ENCODE data around the gene PKD1.
"Not testable (repeated sequence)": the region's sequence is repeated elsewhere in the genome, so short reads cannot be mapped to it uniquely, and the experiment has no call there.

Gene PKD1

DNA sequence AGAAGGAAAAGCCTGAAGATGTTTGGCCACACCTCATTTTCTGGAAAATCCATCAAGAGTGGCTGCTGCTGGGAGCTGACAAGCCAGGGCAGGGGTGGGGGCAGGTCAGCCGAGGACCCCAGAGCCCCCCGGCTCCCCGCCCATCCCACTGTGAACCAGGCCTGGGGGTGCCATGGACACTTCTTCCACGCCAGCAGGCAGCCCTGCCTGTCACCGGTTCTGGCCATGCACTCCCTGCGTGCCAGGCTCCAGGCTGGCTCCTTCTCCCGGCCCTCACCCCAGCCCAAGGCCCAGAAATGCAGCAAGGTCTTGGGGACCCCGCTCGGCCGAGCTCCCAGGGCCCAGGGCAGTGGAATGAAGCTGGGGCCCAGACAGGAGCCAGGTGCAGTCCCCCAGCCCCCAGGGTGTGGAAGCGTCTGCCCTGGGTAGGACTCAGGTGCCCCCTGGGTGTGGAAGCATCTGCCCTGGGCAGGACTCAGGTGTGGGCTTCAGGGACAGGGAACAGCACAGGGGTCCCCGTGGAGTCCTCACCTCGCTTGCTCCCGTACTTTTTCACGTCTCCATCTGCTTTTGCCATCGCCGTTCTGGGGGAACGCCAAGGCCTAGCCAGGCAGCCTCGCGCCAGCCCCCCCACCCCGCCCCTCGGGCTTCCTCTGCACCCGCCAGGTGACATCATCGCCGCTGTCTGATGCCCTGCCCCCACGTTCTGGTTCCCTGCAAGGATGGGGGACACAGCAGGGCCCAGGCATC is 12.6 kb downstream of the PKD1 start:
- not testable (repeated sequence) for DNase-seq

DNA sequence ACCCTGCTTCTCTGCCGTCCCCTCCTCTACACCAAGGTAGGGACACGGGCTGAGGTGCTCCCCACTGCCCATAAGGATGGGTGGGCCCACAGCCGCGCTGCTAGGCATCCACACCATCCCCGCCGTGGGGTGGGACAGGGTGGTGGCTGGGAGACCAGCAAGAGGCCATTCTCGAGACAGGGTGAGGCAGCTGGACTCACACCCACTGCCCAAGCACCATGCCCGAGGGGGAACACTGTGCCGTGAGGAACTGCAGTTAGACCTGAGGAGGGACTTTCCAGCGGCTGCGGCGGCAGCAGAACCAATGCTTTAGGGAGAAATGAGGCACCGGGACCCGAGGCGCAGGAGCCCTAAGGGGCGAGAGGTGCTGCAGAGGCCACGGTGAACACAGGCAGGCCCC is 13.3 kb downstream of the PKD1 start:
- no peak for DNase-seq

DNA sequence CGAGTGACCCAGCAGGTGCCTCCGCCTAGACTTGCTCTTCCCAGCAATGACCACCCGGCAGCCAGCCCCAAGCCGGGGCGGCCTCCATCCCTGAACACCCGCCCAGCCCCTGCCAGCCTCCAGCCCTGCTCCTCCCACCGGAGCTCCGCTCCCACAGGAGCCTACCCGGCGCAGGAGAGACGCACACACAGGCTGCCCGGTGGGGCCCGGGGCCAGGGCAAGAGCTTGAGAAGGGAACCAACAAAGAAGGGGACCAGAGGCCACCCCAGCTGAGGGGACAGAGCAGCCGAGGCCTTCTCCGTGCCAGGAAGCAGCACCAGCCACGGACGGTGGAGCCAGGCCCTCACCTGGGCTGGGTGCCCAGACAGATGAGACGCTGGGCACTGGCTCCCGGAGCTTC is 13.8 kb downstream of the PKD1 start:
- no peak for DNase-seq

DNA sequence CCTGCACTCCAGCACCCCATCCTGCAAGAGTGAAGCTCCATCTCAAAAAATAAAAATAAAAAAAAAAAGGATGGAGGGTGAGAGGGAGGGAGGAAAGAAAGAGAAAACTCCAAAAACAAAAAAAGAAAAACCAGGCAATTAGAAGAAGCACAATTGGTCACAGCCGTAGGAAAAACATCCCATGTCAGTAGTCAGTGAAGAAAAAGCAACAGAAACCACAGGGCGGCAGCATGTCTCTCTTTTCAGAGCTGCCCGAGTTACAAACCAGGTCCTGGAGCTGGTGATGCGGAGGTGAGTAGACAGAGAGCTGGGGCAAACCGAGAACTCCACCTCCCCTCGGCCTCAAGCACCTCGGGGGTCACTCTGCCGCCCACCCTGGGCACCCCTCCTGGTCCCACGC is 14.4 kb downstream of the PKD1 start:
- DNase-seq: not testable (repeated sequence)

DNA sequence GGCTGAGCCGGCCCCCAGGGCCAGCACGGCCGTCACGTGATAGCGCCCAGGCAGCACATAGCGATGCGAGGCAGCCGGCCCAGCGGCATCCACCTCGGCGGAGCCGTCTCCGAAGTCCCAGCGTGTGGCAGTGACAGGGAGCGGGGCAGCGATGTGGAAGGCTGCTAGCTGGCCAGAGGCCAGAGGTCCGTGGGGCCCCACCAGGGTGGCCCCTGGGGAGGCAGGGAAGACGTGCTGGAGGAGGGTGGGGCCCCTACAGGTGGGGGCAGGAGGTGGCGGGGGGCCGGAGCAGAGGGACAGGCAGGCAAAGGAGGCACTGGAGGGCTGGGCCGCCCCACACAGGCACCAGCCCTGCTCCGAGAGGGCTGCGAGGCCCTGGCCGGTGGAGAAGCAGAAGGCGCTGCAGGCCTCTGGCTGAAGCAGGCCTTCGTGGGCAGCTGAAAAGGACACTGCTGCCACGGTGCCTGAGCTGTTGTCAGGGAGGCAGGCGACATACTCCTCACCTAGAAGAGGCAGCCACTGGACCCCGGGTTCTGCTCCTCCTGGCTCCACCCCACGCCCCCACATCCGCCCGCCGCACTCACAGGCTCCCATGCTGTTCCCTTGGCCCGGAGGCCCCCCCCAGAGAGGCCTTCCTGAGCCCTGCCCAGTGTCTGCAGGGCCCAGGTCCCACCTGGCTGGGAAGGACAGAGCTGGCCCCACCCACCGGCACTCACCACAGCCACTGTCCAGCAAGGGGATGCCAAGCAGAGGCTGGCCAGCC is 17.6 kb downstream of the PKD1 start:
- not testable (repeated sequence) for DNase-seq

DNA sequence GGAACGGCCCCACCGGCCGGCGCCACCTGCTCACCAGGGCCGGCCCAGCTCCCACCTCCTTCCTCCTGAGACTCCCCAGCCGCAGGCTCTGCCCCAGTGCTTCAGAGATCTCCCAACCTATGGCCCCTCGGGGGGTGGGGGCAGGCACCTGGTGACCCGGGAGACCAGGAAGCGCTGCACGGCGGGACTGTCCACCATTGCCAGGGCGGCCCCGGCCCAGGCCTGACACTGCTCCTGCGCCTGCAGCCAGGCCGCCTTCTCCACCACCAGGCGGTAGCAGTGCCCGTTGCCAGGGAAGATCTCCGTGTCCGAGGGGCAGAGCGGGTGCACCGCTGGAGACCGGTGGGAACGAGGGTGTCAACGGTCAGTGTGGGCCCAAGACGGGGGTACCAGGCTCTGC is 18.4 kb downstream of the PKD1 start:
- not testable (repeated sequence) for DNase-seq

DNA sequence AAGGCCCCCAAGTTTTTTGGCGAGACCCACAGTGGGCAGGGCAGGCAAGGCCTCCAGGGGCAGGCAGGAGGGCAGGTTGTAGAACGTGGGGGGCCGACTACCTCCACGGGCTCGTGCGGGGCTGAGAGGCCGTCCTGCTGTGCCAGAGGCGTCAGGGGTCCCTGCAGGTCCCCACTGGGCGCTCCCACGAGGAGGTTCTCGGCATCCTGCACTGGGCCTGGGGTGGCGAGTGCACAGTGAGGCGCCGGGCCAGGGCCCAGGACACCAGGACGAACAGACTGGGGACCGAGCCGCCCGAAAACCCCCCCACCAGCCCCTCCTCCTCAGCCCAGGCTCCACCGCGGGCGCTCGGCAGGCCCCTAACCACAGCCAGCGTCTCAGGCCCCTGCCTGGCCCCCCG is 19.3 kb downstream of the PKD1 start:
- DNase-seq: not testable (repeated sequence)

DNA sequence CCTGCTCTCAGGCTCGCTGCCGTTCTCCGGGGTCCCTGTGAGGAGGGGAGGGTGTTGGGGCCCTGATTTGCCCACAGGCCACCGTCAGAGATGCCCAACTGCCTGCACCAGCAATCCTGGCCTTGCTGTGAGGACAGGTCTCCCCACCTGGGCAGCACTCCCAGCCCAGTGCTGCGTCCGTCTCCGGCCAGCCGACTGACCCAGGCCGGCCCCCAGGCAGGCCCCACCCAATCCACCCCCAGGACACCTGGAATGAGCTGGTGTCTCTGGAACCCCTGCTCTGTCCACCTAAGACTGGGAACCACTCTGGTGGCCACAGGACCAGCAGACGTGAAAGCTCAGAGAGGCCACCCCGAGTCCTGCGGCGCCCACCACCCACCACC is 20.1 kb downstream of the PKD1 start:
- no peak for DNase-seq

DNA sequence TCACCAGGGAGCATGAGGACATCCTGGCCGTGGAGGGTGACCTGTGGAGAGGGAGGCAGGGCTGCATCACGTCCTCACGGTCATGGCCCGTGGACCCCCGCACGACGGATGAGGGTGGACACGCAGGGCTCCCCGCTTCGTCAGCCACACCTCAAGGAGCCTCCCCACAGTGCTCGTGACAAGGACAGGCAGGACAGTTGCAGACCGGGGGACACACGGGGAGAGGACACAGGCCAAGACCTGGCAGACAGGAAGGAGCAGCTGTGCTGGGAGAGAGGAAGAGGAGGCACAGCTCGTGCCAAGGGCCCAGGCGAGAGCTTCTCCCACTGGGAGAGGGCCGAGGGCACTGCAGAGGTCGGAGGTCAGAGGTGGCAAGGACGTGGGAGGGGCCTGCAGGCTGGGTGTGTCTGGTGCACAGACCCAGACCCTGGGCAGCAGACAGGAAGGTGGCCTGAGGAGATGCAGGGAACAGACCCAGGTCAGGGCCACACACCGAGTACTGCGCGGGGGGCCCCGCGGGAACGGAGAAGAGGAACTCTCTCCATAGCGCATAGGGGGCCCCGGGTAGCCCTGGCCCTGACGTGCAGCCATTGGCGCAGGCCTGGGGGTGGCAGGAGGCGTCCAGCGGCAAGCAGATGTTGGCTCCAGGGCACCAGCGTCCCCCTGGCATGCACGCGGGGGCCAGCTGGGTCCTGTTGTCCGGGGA is 20.7 kb downstream of the PKD1 start:
- not testable (repeated sequence) for DNase-seq

DNA sequence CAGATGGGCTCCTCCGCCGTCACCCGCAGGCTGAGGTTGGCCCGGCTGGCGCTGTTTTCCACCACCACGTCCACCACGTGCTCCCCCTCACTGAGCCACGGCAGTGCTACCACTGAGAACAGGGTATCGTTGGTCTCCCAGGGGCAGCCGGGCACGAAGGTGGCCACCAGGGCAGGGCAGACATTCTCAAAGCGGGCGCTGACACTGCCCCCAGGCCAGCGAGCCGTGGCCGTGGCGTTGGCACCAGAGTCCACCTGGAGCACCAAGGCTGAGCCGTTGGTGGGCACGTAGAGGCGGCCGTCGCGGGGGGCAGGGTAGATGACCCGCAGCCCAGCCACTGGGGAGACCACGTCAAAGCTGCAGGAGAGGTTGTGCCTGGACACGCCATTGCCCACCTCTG is 21.5 kb downstream of the PKD1 start:
- not testable (repeated sequence) for DNase-seq

DNA sequence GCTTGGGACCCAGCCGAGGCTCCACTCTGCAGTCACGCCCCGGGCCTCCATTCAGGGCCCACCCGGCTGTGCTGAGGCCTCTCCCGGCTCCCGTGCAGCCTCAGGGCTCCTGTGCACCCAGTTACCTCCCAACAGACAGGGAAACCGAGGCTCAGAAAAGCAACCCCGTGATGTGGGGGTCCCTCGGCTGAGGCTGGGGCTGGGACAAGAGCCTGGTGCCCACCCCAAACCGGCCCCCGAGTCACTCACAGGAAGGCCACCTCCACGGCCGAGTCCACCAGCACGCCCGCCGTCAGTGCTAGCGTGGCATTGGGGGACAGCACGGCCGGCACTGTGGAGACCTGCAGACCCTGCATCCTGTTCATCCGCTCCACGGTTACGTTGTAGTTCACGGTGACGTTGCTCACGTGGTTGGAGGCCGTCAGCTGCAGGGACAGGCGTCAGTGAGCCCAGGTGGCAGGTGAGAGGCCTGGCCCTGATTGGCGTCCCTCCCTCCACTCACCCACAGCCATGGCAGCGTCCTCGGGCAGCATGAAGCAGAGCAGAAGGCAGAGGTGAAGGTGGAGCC is 23.1 kb downstream of the PKD1 start:
- not testable (repeated sequence) for DNase-seq

DNA sequence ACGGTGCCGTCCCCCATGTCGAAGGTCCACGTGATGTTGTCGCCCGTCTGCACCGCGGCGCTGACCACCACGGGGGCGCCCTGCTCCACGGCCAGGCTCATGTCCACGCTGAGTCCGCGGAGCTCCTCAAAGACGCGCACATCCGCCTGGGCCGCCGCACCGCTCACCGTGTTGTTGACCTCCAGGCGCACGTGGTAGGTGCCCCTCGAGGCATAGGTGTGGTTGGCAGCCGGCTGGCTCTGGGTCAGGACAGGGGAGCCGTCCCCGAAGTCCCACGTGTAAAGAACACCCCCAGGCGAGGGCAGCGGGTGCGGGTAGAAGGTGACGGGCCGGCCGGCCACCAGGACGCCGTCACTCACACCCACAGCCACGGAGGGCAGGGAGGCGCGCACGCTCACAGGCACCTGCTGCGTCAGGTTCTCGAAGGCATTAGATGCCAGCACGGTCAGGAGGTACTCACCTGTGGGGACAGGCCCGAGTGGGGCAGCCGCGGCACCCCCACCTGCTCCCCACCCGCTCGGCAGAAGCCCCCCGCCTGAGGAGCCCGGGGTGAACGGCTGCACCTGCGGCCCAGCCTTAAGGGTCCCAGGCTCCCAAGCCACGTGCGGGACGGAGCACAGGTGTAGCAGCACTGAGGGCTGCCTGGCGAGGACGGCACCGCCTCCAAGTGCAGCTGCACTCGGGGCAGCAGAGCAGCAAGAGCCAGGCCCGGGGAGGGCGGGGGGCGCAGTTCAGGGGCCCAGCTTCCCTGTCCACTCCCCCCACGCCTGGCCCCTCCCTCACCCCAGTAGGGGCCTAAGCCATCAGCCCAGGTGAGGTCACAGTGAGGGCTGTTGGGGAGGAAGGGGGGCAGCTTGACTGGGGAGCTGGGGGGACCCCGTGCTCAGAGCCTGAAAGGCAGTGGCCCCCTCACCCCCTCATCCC is 24.0 kb downstream of the PKD1 start:
- not testable (repeated sequence) for DNase-seq

DNA sequence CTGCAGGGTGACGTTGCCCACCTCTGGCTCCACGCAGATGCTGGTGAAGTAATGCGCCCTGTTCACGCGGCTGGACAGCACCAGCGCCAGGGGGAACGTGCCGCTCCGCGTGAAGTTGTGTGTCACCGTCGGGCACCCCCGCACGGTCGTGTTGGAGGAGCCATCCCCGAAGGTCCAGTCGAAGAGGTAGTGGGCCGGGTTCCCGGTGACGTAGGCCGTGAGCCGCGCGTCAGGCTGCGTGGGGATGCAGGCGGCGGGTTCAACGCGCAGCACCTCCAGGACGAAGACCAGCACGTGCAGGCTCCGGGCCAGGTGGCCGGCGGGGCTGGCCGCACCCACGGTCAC is 24.7 kb downstream of the PKD1 start:
- DNase-seq: not testable (repeated sequence)

DNA sequence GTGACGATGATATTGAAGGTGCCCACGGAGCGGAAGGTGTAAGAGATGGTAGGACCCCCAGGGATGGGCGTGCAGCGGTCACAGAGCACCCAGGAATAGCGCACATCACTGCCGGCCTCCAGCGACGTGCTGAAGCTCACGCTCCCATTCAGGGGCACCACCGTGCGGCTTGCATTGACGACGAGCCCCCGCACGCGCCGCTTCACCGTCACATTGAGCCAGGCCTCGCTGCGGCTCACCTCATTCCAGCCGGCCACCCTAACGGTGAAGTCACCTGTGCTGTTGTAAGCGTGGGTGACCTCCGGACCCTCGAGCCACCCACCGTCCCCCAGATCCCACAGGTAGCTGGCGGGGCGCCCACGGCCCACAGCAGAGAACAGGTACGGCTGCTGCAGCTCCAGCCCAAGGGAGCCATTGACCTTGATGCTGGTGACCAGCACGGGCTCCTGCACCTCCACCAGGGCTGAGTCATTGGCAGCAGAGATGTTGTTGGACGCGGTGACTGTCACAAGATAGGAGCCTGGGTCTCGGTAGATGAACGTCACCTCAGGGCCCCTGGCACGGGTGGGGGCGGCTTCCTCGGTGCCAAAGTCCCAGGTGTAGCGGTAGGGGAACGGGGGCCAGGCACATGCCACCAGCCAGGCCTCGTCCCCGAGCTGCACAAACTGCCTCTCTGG is 25.2 kb downstream of the PKD1 start:
- not testable (repeated sequence) for DNase-seq

DNA sequence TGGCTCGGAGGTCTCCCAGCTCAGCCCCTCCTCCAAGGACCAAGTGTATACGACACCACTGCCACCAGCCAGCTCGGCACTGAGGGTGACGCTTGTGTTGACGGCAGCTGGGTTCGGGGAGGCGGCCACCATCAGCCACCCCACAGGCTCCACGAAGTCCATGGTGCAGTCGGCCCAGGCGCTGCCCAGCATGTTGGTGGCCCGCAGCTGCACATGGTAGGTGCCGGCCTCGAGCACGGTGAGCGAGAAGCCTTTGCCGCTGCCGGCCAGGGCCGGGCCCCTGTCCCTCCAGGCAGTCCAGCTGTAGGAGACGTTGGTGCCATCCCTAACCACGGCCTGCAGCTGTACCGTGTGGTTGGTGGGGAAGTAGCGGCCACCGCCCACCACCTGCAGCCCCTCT is 25.8 kb downstream of the PKD1 start:
- not testable (repeated sequence) for DNase-seq

DNA sequence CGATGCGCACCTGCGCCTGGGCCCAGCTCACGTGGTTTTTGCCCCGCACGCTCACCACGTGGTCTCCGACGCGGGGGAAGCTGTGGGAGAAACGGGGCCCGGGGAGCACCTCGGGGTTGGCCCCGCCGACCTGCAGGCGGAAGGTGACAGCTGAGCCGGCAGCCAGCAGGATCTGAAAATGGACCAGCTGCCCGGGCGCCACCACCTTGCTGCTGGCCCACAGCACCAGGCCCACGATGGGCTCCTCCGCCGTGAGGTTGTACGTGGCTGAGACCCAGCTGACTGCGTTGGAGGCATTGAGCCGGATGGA is 26.5 kb downstream of the PKD1 start:
- not testable (repeated sequence) for DNase-seq

DNA sequence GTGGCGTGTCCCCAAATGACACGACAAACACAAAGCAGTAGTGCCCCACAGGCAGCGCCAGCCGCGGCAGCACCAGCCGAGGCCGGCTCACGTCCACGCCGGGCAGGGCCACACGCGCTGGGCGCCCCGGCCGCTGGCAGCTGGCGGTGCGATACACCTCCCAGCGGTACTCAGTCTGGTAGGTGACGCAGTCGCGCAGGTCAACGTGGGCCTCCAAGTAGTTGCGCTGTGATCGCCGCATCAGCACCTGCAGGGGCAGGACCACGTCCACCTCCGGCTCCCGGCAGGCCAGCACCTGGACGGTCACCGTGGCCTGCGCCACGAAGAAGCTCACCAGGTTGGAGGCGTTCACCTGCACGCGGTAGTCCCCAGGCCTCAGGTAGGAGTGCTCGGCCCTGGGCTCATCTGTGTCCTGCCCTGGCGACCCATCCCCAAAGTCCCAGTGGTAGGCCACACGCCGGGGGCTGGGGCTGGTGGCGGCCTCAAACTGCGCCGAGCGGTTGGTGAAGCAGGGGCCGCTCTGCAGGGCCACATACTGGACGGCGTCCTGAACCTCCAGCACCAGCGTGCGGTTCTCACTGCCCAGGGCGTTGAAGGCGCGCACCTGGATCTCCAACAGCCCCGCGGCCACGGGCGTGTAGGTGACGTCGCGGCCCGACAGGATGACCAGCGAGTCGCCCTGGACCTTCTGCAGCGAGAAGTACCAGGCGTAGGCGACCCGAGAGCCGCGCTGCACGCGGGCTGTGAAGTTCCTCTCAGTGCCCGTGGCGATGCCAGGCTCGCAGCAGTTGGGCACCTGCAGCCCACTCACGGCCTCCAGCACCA is 27.0 kb downstream of the PKD1 start:
- not testable (repeated sequence) for DNase-seq

DNA sequence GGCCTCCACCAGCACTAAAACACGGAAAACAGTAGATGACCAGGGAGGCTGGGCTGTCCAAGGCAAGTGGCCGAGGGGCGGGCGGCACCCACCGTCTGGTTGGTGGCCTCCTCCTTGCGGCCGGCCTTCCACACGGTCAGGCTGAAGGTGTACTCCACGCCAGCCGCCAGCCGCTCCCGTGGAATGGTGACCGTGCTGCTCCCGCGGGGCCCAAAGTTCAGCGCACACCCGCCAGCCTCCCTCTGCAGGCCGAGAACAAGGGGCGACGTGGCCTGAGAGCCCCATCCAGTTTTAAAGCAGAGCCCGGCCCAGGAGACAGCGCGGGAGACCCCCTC is 27.9 kb downstream of the PKD1 start:
- not testable (repeated sequence) for DNase-seq

DNA sequence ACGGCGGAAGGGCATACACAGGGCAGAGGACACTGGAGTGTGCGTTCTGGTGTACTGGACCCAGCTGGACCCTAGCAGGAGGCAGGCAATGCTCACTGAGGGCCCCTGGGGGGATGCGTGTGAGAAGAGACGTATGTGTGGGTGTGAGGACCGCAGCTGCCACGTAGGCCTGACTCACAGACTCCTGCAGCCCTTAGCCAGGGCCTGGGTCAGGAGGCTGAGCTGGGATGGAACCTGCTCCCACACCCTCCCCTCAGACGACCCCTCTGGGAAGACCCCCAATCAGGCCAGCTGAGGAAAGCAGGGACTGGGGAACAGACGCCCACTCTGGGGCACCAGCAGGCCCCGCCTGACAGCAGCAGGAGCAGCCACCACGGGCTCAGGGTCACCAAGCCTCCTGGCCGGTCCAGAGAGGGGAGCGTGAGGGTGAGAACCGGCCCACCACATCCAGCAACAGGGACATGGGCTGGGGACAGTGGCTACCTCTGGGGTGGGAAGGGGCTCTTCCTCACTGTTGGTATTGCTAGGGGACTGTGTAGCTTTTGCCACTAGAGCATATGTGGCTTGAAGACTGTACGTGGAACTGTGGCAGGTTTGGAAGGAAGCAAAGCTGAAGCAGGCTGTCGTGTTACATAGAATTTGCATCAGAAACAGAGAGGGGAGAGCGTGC is 28.4 kb downstream of the PKD1 start:
- DNase-seq: not testable (repeated sequence)

DNA sequence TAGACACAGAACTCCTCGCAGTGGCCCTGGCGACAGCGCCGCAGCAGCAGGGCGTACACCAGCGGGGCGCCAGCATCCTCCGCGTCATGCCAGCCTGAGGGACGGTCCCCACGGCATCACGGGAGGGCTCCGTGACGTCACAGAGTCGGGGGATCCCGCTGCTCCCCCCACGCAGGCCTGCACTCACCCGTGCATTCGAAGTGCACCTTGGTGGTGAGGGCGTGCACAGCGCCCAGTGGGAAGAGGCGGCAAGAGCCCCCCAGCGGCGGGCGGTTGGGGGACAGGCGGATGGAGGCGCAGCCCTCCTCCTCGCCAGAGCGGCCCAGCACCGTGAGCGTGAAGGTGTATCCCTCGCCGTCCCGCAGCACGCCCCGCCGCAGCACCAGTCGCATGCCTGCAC is 29.5 kb downstream of the PKD1 start:
- not testable (repeated sequence) for DNase-seq

DNA sequence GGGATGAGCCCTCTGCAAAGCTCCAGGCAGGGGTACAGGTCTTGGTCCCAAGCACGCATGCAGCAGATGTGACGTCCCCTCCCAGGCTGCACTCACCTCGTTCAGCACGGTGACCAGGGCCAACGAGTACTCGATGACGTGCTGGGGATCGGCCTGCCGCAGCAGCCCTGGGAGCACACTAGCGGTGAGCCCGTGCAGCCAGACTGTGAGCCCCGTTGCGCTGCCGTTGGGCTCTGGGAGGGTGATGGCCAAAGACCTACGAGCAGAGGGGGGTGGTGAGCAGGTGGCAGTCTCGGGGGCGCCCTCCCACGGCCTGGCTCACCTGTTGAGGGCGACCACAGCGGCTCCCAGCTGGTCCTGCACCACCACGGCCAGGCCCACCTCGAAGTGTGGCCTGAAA is 29.9 kb downstream of the PKD1 start:
- not testable (repeated sequence) for DNase-seq
